GM19452 (cell line): ENCODE results near the gene NT5M.

Experiments used
- ATAC-seq: cut with Tn5 transposase; IDR thresholded peaks from one replicate; pipeline ENCODE4 v1.9.1; 2021; ENCODE audit not compliant: unreplicated experiment

The NT5M gene

DNA sequence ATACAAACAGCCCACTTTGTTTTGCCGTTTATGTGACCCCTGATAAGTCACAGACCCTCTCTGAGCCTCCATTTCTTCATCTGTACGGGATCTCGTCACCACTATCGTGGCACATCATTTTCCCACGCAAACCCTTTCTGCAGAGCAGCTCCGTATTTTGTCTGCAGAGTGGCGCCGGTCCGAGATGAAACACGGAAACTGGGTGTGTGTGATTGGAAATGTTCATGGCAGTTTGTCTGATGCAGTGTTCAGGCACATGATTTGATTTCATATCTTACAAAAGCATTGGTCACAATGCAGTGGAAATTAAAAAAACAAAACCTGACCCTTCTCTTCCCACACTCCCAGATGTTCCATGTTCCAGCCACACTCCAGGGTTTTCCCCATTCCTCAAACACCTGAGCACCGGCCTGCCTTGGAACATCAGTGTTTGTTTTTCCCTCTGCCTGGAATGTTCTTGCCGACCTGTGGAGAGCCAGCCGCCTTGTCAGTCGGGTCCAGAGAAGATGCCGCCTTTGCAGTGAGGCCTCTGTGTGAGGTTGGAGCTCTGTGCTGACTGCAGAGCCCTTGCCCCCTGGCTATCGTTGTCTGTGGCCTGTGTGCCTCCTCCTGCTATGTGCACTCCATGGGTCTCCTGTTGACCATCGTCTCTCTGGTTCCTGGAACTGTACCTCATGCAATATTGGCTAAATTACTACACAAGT is 39.2 kb downstream of the NT5M start:
- no peak for ATAC-seq

DNA sequence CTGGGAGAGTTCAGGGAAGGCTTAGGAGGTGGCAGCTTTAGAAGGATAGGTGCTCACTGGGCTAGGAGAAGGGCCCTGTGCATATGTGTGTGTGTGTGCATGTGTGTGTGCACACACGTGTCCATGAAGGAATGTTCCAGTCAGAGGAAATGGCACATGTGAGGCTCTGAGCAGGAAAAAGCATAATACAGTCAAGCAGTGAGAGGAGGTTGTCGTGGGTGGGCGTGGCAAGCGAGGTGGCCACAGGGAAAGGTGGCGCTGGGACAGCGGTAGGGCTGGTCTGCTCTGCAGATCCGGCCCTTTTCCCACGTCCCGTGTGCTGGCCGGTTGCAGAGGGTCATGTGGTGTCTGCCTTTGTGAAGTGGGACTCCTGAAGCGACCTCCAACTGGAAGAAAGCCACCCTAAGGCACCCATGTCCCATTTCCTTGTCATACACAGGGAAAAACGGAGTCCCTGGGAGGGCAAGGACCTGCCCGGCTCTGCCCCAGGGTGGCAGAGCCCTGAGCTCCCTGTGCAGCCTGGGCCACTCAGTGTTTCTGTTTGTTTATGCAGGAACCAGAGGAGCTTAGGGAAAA is 40.1 kb downstream of the NT5M start:
- no peak for ATAC-seq

DNA sequence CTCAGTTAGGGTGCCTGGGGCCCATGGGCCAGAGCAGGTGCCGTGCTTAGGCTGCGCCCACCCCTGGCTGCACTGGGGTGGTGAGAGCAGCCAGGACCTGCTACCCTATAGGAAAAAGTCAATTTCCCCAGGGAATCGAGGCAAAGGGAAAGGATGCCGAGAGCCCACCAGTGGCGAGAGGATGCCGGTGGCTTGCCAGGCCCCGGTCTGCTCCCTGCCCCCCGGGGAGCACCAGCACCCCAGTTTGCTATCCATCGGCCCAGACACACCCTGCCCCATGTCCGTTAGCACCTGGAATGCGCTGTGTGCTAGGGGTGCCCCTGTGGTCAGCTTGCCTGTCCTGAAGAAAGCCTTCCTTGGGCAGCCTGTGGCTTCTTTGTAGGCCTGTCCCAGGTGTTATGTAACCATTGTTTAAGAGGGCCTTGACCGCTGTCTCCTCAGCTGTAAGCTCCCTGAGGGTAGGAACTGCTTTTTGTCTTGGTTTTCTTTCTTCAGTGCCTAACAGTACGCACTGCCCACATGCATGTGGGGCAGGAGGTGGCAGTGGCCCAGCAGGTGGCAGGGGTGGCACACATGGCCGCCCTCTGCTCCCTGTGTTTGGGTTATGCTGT is 40.8 kb downstream of the NT5M start:
- ATAC-seq = no peak

DNA sequence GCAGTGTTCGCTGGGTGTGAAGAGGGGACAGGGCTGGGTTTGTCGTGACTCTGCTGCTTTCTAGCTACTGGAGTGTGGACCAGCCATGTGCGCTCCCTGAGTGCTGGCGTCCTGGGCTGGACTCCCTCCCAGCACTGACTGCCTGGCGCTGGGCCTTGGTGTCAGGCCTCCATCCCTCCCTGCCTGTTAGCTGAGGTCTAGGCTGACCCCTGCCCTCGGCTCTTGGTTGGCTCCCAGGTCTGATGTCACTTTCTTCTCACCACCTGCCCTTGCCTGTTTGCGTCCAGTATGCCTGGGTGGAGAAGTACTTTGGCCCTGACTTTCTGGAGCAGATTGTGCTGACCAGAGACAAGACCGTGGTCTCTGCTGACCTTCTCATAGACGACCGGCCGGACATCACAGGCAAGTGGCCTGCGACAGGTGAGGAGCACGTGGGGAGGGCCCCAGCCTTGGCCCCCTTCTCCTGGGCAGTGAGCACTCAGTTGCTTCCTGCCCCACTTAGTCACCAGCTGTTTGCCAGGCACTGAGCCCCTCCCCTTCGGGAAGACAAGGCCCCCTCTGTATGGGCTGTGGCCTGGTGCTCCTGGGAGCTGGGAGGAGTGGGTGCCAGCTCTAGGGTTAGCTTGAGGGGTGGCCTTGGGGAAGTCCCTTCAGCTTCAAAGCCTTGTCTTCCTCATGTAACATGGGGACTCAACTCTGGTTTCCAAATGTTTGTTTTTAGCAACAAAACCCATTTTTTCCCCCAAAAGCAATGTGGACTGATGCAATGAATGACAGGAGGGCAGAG is 41.5 kb downstream of the NT5M start:
- ATAC-seq = no peak

DNA sequence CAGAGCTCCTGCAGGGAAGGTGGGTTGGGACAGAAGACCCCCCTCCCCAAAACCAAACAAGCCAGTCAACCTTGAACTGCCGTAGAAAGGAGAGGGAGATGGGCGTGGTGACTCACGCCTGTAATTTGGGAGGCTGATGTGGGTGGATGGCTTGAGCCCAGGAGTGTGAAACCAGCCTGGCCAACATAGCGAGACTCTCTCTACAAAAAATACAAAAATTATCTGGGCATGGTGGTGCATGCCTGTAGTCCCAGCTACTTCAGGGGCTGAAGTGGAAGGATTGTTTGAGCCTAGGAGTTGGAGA is 42.1 kb downstream of the NT5M start:
- ATAC-seq = no peak

DNA sequence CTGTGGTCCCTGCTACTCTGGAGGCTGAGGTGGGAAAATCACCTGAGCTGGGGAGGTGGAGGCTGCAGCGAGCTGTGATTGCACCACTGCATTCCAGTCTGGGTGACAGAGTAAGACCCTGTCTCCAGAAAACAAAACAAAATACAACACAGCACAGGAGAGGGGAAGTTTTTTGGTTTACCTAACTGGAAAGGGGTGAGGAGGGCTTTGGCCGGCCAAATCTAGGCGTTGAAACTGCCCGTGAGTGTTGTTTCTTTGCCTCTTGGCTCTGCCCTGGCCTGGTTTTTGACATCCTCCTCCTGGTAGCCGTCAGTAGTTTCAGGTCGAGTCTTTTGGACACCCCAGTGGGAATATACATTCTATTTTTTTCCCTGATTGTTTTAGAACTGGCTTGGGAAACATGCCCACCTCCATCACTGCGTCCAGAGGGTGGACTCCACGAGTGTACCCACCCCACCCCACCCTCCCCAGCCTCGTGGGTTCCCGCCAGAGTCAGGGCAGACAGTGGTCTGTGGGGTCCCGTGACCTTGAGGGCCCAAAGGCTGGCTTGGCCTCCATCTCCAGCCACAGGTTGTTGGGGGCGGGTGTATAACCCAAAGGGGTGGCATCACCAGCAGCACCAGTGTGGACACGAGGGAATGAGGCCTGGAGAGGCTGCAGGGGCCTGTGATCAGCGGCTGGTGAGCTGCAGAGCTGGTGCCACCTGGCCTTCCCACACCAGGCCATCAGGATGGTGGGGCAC is 42.7 kb downstream of the NT5M start:
- no peak for ATAC-seq

DNA sequence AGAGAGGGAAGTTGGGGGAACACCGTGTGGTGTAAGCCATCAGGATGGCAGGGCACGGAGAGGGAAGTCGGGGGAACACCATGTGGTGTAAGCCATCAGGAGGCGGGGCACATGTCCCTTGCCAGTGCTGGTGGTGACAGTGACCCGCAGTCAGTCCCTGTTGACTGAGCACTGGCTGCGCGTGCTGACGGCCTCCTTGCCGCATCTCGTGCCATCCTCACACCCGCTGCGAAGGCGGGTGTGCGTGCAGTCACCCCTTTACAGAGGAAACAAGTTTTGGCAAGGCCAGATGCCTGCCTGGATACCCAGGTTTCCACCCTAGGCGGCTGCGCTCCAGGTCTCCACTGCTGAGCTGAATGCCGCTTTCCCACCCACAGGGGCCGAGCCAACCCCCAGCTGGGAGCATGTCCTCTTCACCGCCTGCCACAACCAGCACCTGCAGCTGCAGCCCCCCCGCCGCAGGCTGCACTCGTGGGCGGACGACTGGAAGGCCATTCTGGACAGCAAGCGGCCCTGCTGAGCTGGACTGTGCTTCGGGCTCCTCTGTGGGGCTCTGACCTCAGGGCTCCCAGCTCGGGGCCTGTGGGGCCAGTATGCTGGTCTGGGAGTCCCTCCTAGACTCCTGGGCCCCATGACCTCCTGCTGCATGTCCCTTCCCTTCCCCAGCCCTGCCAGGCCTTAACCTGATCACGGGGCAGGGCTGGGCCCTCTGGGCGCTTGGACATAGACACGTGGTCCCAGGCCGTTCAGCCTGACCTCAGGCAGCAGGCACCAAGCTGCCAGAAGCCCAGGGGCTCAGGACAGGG is 43.5 kb downstream of the NT5M start:
- ATAC-seq = no peak

DNA sequence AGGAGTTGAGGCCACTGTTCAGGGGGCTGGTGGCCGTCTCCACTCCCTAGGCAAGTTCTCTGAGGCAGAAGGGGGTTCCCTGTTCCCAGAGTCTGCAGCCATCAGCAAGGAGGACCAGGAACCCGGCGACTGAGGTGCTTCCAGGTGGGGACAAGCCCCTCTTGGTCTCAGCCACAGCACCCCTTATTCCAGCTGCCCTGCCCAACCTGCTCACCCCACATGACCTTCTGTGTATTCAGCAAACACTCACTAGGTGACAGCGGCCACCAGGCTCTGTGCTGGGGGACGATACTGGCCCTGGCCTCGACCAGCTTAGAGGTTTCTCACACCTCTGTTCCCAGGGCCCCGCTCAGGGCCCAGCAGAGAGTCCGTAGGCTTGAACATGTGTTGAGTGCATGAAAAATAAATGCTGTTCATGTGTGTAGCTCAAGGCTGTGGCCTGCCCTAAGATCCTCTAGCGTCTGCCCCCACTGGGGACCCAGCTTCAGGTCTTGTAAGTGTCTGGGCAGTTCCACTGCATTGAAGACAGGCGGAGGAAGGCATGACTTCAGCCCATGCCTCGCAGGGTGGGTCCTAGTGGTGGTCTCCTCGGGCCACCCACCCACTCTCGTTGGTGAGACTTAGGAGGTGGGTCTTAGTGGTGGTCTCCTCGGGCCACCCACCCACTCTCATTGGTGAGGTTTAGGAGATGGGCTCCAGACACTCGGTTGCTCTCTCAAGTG is 44.2 kb downstream of the NT5M start:
- ATAC-seq = no peak

DNA sequence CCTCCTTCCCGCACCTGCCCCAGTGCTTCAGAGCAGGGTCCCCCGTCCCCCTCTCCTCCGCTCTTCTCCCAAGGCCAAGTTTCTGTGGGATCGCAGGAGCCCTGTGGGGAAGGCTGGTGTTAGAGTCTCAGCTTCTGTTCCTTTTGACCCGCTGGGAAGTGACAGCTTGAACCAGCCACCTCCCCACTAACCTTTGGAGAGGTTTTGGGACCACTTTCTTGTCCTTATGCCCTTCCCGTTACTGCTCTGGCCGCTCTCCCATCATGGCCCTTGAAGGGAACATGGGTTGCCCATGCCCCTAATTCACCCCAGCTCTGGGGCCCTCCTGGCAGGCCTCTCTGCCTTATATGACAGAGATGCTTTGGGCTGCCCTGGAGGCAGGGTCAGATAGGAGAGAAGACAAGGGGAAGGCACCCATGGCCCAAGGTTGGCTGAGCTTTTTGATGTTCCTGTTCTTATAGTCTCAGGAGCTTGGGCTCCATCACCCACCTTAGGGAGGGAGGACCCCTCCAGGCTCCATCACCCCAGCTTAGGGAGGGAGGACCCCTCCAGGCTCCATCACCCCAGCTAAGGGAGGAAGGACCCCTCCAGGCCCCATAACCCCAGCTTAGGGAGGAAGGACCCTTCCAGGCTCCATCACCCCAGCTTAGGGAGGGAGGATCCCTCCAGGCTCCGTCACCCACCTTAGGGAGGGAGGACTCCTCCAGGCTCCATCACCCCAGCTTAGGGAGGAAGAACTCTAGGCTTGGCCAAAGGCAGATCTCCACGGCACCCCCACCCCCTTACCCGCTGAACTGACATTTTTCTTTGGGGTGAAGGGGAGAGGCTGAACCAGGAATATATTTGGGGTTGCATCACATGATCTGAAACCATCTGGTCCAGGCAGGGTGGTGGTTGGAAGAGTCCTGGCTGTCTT is 45.0 kb downstream of the NT5M start:
- no peak for ATAC-seq

DNA sequence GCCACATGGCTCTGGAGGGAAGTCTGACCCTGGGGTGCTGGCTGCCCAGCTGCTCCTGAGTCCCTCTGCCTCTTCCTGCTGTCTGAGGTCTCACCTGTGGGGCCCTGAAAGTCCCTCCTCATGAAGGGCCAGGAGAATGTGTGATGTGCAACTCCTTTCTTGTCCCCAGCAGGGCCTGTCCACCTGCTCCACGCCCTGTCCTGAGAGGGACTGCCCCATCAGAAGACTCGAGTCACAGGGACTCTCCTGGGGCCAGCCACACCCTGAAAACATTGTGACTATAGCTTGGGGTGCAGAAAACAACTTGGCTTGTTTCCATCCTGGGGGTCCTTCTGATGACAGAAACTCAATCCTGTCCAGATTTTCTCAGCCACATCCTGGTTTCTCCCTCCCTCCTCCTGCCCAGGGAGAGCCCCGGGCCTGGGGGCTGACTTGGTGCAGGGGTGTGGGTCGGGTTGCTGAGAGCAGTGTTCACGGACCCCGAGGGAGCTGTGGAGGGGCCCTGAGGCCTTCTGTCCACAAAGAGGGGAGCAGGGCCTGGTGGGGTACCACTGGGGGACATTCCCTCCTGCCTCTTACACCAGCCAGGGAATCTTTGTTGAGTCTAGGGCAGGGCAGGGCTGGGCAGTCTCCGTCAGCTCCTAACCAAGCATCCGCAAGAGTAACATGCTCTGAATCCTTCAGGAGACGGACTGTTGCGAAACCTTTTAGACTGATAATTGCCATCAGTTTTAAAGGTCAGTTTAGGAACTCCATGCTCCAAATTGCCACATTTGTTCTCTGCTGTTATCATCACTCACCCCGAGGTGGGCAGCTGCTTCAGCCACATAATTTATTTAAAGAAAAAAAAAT is 45.9 kb downstream of the NT5M start:
- no peak for ATAC-seq

DNA sequence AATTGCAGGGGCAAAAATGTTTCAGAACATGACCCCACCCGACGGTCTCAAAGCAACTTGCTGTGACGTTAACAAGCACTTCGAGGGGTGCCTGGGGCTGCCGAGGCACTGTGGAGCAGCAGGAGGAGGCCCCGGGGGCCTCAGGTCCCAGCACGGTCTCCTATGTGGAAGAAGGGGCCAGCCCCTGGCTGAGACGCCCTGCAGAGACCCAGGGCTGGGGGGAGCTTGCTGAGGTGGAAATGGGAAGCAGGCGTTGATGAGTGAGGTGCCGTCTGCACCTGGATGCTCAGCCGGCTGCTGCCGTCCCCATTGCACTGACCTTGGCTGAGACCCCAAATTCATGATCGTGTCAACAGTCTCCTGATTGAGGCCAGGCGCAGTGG is 46.5 kb downstream of the NT5M start:
- ATAC-seq = no peak

DNA sequence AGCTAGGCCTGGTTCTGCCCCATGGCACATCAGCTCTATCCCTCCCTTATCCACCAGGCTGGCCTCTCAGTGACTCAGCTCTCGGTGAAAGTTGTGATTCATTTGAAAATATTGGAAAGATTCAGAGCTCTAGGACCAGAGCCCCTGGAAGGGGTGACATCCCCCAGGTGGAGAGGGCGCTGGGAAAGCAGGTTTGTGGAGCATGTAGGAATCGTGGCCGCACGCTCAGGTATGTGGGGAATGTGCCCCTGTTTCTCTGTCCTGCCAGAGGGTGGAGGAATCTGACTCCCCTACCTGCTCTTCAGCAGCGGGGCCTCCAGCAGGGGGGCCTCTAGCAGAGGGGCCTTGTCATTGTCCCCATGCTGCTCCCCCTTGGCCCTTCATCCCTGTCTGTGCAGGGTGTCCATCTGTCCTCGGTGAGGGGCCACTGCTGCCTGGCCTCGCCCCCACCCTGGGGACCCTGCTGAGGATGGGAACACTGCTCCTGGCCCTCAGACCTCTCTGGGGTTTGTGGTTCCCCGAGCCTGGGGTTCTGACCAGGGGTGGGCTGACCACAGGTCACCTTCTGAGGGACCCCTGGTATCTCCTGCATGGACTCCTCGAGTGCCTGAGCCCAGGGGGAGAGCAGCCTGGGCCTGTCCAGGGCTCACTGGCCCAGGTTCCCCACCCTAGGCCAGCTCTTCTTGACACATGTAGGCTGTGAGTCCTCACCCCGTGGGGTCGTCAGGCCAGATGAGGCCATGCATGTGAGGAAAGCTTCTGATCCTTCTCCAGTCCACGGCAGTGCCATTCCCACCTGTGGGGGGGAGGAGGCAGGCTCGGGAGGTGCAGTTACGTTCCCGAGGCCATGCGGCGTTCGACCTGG is 47.5 kb downstream of the NT5M start:
- no peak for ATAC-seq

DNA sequence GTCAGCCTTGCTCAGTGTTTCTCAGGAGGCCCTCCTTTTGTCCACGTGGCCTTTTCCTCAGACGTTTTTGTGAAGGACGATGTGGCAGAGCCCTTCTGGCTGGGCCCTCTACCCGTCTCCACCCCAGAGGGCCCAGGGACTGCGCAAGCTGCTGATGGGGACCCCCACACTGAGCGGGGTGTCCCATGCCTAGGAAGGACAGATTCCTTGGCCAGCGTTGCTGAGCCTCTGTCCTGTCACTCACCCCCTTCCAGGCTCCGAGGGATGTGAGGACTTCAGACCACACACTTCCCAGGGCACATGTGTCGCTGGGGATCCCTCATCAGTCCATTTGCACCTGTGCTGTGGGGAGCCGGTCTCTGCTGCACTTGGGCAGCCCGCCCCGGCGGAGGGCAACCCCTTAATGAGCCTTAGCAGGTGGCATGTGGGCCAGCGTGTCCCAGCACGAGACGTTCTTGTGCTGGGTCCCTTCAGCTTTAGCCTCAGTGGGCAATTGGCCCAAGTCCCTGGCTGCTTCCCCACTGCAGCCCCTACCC is 48.3 kb downstream of the NT5M start:
- no peak for ATAC-seq

DNA sequence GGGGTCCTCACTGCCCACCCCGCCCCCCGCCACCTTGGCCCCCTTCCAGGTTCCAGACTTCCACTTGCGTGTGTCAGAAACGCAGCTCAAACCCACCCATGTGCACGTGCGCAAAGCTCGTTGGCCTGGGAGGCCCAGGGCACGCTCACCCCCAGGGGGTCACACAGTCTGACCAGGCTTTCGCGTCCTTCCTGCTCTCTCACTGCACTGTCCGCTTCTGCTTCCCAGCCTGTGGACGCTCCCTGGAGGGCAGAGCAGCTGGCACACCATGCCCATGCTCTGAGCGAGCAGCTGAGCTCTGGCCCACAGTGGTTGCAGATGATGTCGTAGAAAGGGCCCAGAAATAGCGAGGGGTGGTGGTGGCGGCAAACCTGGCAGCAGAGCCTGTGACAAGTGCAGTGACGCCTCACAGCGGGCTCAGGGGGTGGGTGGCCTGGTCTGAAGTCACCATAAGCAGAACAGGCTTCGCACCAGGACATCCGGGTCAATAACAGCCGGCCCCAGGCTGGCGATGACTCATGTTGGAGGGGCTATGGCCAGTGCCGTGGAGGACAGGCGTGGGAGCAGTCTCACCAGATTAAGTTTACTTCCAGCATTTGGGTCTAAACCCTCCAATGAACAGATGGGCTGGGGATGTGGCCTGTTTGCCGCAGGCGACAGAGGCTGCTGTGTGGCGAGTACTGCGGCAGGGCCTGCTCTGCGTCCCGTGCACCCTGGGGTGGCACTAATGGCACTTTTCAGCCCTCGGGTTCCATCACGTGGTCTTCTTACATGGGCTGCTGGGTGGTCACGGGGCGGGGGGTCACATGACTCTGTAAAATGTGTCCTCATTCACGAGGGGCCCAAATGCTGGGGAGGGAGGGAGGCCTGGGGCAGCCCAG is 49.0 kb downstream of the NT5M start:
- no peak for ATAC-seq

DNA sequence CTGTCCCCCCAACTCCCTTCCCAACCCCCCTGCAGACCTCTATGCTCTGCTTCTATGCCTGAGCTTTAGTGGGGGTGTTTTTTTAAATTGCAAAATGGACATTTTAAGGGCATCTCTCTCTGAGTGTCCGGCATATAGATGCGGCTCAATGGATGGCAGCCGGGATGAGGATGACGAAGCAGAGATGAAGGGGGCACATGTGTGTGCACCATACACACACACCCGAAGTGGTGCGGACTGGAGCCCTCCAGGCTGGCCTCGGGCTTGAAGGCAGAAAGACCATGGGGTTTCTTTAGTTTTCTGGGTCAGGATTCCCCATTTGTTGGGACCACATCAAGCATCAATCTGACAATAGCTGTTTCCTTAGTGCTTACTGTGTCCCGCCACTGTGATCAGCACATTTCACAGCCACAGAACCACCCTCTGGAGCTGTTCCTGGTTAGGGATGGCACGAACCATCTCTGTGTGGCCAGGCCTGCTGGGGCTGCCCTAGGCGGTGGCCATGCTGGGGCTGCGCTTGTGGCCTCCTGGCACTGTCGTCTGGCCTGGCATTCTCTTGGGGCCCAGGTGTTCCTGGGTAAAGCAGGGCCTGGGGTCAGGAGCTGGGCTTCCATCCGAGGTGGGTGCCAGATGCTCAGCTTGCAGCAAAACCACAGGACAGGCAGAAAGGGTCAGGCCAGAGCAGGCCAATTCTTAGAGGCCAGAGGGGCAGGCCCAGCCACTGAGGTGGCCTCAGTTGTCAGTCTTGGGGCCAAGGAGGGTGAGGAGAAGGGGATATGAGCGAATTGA is 49.9 kb downstream of the NT5M start:
- no peak for ATAC-seq
